ENCODE data around the gene SPACA7. TPM values are rescaled to one million over a fixed set of nuclear protein-coding genes. Genes with fewer than 3 reads are reported as not detected.
"Not testable (repeated sequence)": the region's sequence is repeated elsewhere in the genome, so short reads cannot be mapped to it uniquely, and the experiment has no call there.

The SPACA7 gene
- polyA plus RNA-seq, 5 donors = not detected

DNA sequence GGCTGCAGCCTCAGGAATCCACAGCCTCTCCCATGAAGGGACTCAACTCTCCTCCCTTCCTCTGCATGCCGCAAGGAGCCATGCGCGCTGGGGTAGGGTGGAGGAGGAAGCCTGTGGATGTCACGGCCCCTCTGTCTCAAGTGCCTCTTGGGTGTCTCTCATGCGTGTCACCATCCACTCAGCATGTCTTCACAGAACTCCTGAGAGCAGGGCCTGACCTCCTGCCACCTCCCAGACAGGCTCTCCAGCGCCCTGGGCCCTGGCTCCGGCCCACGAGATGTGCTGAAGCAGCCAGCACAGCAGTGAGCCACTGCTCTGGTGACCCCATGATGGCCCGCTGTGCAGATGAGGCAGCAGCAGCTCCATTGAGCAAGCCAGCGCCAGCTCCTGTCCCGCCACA is 25.9 kb upstream of the SPACA7 start:
- DNase-seq = no peak

- no peak for DNase-seq
These were observed 24.3 kb upstream of the SPACA7 start for GRCh38 chr13:112351825-112352224.

DNA sequence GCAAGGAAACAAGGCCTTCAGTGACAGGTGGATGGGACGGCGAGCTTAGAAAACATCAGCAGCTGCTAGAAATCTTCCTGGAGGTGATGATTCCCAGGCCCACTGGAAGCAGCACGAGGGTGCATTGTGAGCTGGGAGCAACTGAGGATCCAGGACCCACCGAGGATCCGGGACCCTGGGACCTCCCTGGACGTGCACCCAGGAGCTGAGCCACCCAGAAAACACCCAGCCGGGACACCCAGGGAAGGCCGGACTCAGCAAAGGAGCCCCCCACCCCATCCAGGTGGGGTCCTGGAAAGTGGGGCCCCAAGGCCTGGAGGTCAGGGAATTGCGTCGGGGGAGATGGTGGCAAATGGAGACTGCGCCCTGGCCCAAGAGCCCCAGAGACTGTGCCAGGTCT is 22.3 kb upstream of the SPACA7 start:
- DNase-seq = no peak

GRCh38 chr13:112354330-112355273 is 21.6 kb upstream of the SPACA7 start:
- no peak for DNase-seq

DNA sequence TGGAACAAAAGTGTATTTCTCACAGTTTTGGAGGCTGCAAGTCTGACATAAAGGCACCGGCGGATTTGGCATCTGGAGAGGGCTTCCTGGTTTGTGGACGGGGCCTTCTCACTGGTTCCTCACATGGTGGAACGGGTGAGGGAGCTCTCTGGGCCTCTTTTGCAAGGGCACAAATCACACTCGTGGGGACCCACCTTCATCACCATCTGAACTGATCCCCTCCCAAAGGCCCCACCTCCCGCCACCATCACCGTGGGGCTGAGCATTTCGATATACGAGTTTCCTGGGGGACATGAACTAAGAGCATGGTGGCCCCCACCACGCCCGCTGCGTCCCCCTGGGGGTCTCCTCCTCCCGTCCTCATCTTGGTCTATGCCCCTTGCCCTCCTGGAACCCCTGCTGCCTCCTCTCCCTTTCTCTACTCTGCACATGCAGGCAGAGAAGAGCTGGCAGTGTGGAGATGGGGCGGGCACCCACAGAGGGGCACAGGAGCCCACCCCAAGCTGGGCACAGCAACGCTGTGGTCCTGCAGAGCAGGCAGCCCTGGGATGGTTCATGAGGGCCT is 20.8 kb upstream of the SPACA7 start:
- DNase-seq = no peak

GRCh38 chr13:112356190-112356589 is 20.0 kb upstream of the SPACA7 start:
- DNase-seq = no peak

DNA sequence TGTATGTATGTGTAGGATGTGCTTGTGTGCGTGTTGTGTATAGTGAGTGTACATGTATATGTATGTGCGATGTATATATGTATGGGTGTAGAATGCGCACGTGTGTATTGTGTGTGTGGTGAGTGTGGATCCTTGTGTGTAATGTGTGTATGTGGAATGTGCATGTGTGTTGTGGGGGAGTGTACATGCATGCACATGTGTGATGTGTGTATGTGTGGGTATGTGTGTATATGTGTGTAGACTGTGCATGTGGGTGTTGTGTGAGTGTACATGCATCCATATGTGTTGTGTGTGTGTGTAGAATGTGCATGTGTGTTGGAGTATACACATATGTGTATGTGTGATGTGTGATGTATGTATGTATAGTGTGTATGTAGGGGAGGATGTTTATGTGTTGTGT is 18.0 kb upstream of the SPACA7 start:
- DNase-seq = no peak

DNA sequence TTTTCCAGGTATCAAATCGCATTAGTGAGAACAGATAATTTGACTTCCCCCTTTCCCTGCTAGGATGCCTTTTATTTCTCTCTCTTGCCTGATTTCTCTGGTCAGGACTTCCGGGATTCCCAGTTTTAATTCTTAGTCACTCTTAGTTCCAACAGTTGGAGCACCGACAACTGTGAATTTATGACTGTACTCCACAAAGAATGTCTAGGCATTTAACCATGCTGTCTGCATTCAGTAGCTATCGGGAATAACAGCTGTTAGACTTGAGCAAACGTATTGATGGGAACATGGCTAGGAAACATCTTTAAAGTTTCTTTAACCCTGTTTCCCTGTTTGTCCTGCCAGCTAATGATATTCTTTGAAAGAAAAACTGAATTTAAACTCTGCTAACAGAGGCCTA is 14.1 kb upstream of the SPACA7 start:
- no peak for DNase-seq

DNA sequence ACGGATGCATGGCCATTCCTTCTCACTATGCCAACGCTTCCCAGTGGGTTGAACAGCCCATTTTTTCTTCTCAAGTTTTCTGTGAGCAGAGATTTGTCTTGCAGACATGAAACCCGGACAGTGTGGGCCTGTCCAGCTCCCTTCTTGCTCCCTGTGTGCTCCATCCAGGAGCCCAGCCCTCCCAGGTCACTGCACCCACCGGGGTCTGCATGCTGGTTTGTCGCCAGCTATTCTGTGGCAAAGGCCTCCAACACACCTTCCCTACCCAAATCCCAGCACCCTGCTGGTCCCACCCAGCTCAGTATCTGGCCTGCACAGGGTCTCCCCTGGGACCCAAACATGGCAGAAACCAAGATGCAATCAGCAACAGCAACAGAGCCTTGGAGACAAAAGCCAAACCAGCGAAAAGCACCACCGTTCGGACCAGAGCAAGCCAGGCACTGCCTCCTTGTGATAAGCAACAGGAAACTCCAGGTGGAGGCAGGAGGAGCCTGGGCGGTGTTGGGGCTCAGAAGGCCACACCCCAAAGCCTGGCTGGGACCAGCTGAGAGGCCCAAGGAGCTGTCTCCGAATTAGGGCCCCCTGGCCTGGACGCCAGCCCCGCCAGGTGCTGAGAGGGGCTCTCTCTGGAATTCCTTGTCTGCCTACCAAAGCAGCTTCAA is 12.2 kb upstream of the SPACA7 start:
- DNase-seq = no peak

GRCh38 chr13:112366907-112367646 is 9.1 kb upstream of the SPACA7 start:
- DNase-seq = no peak

DNA sequence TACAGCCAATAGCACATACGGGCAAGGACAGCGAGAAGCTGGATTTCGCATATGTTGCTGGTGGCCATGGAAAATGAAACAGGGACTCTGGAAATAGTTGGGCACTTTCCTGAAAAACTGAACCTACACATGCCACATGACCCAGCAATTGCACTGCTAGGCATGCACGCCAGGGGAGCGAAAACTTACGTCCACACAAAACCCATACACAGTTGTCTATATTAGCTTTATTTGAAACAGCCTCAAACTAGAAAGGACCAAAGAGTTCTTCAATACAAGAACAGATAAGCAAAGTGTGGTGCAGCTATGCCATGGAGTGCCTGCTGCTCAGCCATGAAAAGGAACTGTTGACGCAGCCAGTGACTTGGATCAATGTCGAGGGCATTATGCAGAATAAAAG is 7.3 kb upstream of the SPACA7 start:
- no peak for DNase-seq

- DNase-seq = no peak
These were observed 5.8 kb upstream of the SPACA7 start for GRCh38 chr13:112370311-112370710.

GRCh38 chr13:112374271-112374670 is 1.9 kb upstream of the SPACA7 start:
- DNase-seq = no peak

GRCh38 chr13:112391746-112392145 is 15.6 kb downstream of the SPACA7 start:
- no peak for DNase-seq

DNA sequence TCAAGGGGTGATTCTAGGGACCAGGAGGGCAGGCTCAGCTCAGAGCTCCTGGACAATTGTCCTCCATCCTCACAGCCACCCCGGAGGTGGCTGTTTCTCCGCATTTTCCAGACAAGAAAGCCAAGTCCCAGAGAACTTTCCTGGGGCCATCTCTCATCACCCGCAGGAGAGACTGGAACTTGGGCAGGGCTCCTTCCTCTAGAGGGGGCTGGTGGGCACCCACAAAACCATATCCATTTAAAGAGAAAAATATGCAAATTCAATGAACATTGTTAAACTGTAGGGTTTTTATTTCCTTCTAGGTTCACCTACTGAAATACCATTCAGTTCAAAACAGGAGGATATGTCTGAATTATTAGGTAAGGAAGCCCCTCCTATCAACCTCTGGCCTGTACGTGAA is 16.6 kb downstream of the SPACA7 start:
- DNase-seq = no peak

- not testable (repeated sequence) for DNase-seq
These were observed 18.9 kb downstream of the SPACA7 start for GRCh38 chr13:112395022-112395421.

DNA sequence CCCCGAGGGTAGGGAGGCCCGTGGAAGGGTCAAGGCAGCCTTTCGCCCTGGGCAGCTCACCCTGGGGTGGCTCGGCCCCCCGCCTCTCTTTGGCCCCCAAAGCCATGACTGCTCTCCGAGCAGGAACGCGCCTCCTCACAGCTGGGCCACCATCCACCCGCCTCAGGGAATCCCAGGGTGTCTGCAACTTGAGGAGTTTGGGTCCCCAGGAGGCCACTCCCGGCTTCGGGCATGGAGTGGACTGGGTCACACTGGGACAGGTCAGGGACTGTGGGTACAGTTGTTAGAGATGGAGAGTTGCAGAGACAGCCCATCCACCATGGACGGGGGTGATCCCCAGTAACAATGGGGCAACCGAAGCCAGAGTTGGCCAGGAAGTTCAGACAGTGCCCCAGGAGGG is 19.8 kb downstream of the SPACA7 start:
- not testable (repeated sequence) for DNase-seq

- DNase-seq = no peak
These were observed 21.0 kb downstream of the SPACA7 start for GRCh38 chr13:112397108-112397507.

DNA sequence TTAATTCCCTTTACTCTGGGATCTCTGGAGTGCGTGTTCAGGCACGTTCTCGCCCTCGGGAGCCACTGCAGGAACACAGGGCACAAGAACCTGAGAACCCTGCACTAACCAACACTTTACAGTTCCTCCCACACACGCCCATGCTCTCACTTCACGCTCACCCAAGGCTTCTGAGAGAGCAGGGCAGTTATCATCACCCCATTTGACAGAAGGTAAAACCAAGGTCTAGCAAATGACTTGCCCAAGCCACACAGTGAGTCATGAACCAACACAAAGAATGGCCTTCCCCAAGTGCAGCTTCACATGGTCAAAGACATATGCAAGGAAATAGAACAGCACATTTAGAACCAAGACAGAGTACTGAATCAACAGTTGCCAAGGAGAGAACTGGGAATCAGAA is 22.2 kb downstream of the SPACA7 start:
- DNase-seq = not testable (repeated sequence)

DNA sequence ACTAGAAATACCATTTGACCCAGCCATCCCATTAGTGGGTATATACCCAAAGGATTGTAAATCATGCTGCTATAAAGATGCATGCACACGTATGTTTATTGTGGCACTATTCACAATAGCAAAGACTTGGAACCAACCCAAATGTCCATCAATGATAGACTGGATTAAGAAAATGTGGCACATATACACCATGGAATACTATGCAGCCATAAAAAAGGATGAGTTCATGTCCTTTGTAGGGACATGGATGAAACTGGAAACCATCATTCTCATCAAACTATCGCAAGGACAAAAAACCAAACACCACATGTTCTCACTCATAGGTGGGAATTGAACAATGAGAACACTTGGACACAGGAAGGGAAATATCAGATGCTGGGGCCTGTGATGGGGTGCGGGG is 33.7 kb downstream of the SPACA7 start:
- DNase-seq = not testable (repeated sequence)

GRCh38 chr13:112416647-112417046 is 40.5 kb downstream of the SPACA7 start:
- no peak for DNase-seq

DNA sequence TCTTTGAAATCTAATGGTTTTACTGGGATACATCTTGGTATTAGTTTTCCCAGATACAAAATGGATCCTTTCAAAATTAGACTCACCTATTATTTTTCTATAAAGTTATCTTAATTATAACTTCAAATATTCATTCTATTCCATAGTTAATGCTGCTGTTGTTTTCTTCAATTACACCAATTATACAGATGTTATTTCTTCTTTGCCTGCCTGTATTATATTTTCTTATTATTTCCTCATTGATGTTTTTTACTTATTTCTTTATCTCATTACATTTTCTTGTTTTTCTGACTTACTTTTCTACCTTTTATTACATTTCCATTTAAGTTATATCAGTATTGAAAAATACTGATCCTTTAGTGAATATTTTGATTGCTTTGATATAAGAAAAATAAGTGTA is 40.9 kb downstream of the SPACA7 start:
- no peak for DNase-seq
